NCI-H1417 (cell line): ENCODE results near the gene MTF1.
"Not testable (repeated sequence)": the region's sequence is repeated elsewhere in the genome, so short reads cannot be mapped to it uniquely, and the experiment has no call there.

ENCODE experiments used
- DNase-seq, 3 experiments: peaks; one replicate each; lab custom pipeline; 2025; lab: John Stamatoyannopoulos, UW

MTF1 gene

DNA sequence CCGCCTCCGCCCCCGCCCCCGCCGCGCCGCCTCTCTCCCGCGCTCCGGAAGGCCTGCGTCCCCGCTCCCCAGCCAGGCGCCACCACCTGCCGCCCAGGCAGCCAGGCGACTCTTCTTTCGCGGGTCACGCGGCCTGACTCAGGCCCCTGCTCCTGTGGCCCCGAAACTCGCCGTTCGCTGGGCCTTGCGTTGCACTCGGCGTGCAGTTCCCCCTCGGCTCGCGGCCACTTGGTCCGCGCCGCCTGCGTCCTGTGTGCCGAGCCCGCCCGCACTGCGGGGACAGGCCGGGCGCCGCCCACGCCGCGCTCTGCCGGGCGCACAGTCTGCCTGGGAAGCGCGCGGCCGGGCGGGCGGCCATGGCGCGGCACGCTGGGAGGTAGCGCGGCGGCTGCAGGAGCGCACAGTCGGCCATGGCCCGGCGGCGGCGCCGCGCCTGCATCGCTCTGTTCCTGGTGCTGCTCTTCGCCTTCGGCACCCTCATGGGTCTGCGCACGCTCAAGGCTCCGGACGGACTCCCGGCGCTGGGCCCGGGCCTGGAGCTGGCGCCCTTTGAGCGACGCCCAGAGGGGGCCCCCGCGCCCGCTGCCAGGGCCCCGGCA is 65.5 kb downstream of the MTF1 start, which contains the start of gene MANEAL:
TSS of gene MANEAL (plus strand) at position 75 of the 599 bp plus-strand sequence. CDS start at position 411, 336 bp downstream.
- DNase-seq: peak; percentile 60 to 86 (median 84)

DNA sequence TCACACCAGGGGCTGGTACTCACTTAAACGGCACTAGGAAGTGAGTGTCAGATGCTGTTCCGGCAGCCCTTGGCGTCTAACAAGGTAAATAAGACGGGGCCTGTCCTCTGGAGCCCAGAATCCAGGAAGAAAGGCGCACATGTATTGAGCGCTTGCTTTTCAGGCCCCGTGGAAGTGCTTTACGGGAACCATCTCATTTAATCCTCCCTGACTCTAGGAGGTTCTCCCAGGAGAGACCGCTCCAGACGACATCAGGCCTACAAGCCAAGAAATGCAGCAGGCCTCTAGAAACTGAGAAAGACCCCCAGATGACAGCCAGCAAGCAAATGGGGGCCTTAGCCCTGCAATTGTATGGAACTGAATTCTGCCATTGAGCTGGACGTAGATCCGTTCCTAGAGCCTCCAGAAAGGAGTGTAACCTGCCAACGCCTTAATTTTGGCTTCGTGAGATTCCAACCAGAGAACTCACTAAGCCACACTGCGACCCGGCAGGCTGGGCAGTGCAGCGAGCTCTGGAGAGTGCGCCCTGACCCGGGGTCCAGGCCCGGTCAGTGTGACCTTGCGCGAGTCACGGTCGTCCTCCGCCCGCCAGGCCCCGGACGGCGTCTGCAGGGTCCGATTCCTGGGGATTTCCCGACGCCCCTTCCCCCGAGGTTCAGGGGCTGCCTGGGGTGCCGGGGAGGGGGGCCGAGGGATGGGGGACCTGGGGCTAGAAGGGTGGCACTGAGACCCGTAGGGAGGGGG is 66.3 kb downstream of the MTF1 start:
- peak in 1 of 3 experiments; percentile 44 for DNase-seq

DNA sequence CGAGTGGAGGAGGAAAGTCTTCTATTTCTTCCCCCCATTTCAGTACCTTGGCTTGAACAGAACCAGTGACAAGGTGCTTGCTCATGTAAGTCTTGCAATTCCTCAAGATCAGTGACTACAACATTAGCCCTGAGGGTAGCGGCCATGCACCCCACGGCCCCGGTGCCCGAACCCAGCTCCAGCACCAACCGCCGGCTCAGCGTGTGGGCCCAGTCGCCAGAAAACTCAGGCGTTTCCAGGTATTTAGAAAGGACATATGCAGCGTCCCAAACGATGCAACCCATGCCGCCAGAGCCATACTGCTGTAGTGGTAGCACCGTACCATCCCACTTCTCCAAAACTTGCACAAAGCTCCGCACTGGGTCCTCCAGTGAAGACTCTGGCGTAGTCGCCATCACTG is 76.9 kb downstream of the MTF1 start:
- no peak for DNase-seq

DNA sequence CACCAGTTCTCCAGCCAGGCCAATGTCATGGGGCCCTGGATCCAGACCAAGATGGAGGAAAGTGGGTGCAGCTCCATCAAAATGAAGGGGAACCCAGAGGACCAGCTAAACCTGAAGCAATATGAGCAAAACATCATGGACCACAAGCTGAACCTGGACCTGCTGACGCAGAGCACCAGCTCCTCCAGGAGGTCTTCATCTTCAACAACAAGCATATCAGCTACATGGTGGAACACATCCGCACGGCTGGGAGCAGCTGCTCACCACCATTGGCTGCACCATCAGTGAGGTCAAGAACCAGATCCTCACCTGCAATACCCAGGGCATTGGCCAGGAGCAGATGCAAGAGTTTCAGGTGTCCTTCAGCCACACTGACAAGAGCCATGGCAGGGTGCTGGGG is 80.7 kb downstream of the MTF1 start:
- no peak for DNase-seq

DNA sequence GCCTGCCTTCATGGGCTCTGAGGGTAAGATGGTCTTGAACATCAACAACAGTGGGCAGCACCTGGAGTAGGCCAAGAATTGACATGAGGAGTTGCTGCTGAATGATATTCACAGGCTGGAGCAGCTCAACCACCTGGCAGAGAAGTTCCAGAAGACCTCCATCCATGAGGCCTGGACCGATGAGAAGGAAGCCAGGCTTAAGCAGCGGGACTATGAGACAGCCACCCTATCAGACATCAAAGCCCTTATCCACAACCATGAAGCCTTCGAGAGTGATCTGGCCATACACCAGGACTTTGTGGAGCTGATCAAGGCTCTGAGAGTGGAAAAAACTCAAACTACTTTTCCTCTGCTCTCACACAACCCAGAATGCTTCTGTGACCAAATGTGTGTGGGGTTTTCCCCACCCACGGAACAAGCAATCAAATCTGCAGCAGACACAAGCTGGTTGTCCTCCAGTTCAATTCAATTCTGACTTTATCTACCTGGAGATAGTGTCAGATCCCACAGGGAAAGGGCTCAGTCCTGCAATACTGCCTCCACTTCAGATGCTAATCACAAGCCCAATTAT is 82.4 kb downstream of the MTF1 start:
- DNase-seq: no peak

- not testable (repeated sequence) for DNase-seq
Measured at GRCh38 chr1:37771440-37771839, 88.0 kb downstream of the MTF1 start.

GRCh38 chr1:37767488-37767887 is 91.9 kb downstream of the MTF1 start:
- no peak for DNase-seq

GRCh38 chr1:37765916-37766664 is 93.3 kb downstream of the MTF1 start:
- peak; percentile 7 to 62 (median 57) for DNase-seq

DNA sequence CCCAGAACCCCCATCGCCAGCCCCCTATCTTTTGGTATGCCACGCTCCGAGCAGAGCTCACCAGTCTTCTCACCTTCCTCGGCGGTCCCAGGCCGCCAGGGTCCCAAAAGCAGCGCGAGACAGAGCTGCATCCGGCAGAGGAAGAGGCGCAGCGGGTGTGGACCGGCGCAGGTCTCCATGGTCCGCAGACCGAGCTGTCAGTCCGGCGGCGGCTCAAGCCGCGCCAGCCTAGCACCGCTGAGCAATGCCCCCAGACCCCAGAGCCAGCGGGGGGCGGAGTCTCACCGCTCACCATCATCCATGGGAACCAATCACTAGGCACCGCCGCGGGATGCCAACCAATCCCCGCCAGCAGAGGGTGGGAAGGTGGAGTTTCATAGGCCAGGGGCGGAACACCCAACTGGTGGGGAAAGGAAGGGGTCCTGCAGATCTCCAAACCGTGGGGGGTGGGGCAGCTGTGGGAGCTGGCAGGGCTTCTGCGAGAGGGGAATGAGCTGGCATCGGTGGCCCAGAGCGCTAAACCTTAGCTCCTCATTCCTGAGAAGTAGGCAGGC is 94.4 kb downstream of the MTF1 start, which contains the start of gene EPHA10:
TSS of gene EPHA10 (minus strand) at position 233 of the 554 bp plus-strand sequence. CDS start at position 179, 54 bp downstream.
- peak; percentile 46 to 87 (median 81) for DNase-seq

- peak in 2 of 3 experiments; percentile 34 to 56 for DNase-seq
Measured at GRCh38 chr1:37764414-37764825, 95.0 kb downstream of the MTF1 start.

GRCh38 chr1:37763791-37764413 is 95.5 kb downstream of the MTF1 start:
- DNase-seq: peak in 1 of 3 experiments; percentile 35

DNA sequence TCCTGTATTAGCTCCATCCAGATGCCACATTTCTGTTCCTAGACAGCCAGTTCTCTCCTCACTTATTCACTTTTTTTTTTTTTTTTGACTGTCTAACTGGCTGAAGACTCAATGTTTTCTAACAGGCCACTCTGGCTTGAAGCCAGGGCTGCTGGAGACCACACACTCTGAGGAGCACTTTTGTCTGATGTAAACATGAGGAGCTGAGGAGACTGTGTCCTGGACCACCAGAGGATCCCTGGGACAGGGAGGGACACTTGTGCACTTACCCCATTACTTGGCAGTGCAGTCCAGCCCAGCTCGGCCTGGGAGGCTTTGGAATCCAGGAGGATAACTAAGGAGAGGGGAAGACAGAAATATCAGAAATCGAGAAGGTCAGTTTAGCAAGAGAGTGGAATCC is 96.9 kb downstream of the MTF1 start:
- no peak for DNase-seq

- no peak for DNase-seq
Measured at GRCh38 chr1:37761416-37762095, 97.8 kb downstream of the MTF1 start.
